DMS153 (cell line): ENCODE data around the gene FAM167B.
"Not testable (repeated sequence)": the region's sequence is repeated elsewhere in the genome, so short reads cannot be mapped to it uniquely, and the experiment has no call there.

Experiments used
- DNase-seq: peaks from one replicate; lab custom pipeline; 2025; lab: John Stamatoyannopoulos, UW

The FAM167B gene

DNA sequence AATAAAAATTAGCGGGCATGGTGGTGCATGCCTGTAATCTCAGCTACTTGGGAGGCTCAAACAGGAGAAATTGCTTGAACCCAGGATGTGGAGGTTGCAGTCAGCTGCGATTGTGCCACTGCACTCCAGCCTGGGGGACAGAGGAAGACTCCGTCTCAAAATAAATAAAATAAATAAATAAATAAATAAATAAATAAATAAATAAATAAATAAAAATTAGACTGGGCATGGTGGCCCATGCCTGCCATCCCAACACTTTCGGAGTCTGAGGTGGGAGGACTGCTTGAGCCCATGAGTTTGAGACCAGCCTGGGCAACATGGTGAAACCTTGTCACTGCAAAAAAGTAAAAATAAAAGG is 16.2 kb downstream of the FAM167B start:
- DNase-seq: not testable (repeated sequence)

DNA sequence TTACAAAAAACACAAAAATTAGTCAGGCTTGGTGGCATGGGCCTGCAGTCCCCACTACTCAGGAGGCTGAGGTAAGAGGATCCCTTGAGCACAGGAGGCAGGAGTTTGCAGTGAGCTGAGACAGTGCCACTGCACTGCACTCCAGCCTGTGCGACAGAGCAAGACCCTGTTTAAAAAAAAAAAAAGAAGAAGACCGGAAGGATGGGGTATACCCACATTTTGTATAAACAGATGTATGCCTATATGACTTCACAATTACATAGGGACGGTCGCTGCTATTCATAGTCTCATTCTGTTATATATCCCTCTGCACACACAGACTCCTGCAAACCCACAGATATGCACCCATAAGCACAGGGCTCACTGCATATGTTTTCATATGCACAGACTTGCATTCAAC is 16.7 kb downstream of the FAM167B start:
- DNase-seq: no peak

DNA sequence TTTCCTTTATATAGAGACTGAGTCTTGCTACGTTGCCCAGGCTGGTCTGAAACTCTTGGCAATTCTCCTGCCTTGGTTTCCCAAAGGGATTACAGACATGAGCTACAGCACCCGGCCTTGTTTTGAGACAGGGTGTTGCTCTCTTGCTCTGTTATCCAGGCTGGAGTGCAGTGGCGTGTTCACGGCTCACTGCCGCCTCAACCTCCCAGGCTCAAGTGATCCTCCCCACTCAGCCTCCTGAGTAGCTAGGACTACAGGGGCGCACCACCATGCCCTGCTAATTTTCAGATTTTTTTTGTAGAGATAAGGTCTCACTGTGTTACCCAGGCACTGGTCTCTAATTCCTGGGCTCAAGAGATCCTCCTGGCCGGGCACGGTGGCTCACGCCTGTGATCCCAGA is 18.8 kb downstream of the FAM167B start:
- no peak for DNase-seq

DNA sequence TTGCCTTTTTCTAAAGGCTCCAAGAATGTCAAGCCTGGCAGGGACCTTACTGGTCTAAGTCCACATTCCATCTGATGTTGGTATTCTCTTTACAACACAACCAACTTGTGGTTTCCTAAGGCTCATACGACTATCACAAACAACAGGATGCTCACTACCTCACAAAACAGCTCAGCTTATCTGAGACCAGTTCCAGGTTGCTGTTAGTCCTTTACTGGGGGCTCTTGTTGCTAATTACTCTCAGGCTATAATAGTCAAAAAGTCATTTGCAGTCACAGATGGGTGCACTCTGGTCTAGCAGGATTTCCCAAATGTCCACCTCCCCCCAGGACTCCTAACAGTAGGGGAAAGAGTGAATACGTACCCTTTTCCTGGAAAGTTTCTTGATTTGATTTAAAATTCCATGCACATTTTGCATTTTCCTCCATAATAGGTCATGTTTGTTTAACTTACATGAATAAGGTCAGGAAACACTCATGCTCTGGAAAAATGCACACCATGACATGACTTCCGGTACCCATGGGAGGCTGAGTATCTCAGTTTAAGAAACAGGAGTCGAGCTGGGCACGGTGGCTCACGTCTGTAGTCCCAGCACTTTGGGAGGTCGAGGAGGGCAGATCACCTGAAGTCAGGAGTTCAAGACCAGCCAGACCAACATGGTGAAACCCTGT is 20.0 kb downstream of the FAM167B start:
- no peak for DNase-seq

DNA sequence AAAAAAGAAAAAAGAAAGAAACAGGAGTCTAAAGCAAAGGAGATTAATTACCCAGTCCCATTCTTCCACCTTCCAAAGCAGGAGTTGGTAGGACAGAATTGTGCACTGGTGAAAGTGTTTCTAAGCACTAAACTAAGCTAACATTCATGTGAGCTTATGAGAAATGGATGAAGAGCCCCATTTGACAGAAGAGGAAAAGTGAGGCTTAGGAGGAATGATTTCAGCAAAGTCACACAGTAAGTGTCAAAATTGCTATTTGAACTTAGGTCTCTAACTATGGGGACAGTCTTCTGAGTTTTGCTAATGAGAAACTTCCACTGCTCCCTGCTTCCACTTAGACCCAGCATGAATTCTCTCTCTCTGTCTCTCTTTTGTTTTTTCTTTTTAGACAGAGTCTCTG is 22.7 kb downstream of the FAM167B start:
- no peak for DNase-seq

DNA sequence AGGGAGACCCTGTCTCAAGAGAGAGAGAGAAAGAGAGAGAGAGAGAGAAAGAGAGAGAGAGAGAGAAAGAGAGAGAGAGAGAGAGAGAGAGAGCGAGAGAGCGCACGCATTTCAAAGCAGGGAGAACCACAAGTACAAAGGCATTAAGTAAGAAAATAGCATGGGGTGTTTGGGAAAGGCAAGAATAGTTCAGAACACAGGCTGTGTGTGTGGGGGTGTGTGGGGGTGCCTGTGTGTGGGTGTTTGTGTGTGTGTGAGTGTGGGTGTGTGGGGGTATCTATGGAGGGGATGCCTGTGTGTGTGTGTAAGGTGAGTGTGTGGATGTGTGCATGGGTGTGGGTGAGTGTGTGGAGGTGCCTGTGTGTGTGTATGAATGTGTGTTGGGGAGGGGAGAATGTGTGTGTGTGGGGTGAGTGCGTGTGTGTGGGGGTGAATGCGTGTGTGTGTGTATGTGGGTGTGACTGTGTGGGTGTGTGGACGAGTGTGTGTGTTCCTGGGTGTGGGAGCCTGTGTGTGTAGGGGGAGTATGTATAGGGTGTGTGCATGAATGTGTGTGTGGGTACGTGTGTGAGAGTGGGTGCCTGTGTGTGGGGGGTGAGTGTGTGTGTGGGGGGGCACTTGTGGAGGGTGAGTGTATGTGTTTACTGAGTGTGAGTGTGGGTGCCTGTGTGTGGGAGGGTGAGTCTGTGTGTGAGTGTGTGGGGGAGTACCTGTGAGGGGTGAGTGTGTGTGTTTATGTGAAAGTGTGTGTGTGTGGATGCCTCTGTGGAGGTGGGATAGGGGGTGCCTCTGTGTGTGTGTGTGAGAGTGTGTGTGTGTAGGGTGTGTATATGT is 25.8 kb downstream of the FAM167B start:
- DNase-seq: no peak

DNA sequence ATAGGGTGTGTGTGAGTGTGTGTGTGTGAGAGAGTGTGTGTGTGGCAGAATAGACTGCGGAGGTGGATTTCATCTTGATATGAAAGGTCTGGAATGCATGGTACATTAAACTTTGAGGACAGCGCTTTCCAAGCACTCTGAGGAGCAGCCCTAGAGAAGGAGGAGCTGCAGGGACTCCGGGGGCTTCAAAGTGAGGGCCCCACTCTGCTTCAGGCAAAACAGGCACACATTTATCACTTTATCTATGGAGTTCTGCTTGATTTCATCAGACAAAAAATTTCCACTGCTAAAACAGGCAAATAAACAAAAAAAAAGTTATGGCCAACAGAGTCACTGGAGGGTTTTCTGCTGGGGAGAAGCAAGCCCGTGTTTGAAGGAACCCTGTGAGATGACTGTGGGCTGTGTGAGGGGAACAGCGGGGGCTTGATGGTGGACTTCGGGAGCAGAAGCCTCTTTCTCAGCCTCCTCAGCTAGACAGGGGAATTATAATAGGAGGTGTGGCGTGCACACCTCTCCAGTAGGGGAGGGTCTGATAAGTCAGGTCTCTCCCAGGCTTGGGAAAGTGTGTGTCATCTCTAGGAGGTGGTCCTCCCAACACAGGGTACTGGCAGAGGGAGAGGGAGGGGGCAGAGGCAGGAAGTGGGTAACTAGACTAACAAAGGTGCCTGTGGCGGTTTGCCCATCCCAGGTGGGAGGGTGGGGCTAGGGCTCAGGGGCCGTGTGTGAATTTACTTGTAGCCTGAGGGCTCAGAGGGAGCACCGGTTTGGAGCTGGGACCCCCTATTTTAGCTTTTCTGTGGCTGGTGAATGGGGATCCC is 26.6 kb downstream of the FAM167B start:
- peak; percentile 97 for DNase-seq

DNA sequence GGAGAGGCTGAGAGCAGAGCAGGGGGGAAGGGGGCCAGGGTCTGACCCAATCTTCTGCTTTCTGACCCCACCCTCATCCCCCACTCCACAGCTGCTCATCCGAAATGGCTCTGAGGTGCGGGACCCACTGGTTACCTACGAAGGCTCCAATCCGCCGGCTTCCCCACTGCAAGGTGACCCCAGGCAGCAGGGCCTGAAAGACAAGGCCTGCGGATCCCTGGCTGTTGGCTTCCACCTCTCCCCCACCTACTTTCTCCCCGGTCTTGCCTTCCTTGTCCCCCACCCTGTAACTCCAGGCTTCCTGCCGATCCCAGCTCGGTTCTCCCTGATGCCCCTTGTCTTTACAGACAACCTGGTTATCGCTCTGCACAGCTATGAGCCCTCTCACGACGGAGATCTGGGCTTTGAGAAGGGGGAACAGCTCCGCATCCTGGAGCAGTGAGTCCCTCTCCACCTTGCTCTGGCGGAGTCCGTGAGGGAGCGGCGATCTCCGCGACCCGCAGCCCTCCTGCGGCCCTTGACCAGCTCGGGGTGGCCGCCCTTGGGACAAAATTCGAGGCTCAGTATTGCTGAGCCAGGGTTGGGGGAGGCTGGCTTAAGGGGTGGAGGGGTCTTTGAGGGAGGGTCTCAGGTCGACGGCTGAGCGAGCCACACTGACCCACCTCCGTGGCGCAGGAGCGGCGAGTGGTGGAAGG is 27.8 kb downstream of the FAM167B start:
- DNase-seq: no peak

DNA sequence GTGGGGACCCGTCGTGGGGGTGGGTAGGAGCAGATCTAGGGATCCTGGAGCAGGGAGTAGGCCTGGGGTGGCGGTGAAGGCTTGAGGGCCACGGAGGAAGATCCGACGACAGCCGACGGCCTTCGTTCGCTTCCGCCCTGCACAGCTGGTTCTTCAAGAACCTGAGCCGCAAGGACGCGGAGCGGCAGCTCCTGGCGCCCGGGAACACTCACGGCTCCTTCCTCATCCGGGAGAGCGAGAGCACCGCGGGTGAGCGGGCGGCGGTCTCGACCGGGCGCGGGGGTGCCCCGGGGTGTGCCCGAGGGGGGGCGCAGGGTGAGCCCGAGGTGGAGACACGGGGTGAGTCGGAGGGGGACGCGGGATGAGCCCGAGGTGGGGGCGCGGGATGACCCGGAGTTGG is 28.4 kb downstream of the FAM167B start:
- peak; percentile 58 for DNase-seq

DNA sequence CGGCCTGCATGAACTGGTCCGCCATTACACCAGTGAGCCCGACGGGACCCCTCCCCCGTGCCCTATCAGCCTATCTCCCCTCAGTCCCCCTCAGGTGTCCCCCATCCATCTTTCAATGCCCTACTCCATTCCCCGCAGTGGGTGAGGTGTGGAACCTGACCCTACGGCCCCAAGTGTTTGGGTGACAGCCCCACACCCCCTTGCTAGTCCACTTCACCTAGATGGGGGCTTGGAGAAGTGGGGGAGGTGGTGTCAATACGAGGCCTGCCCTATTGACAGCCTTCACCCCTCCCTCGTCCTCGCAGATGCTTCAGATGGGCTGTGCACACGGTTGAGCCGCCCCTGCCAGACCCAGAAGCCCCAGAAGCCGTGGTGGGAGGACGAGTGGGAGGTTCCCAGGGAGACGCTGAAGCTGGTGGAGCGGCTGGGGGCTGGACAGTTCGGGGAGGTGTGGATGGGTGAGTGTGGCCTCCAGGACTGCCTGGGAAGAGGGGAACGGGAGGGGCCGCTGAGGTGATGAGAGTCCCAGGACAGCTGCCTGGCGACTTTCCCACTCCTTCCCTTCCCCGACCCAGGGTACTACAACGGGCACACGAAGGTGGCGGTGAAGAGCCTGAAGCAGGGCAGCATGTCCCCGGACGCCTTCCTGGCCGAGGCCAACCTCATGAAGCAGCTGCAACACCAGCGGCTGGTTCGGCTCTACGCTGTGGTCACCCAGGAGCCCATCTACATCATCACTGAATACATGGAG is 29.2 kb downstream of the FAM167B start:
- DNase-seq: no peak

DNA sequence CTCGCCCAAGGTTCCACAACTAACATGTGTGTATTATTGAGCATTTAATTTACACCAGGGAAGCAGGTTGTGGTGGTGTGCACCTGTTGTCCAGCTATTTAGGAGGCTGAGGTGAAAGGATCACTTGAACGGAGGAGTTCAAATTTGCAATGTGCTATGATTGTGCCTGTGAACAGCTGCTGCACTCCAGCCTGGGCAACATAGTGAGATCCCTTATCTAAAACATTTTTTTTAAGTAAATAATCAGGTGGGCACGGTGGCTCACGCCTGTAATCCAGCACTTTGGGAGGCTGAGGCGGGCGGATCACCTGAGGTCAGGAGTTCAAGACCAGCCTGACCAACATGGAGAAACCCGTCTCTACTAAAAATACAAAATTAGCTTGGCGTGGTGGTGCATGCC is 37.8 kb downstream of the FAM167B start:
- DNase-seq: not testable (repeated sequence)

DNA sequence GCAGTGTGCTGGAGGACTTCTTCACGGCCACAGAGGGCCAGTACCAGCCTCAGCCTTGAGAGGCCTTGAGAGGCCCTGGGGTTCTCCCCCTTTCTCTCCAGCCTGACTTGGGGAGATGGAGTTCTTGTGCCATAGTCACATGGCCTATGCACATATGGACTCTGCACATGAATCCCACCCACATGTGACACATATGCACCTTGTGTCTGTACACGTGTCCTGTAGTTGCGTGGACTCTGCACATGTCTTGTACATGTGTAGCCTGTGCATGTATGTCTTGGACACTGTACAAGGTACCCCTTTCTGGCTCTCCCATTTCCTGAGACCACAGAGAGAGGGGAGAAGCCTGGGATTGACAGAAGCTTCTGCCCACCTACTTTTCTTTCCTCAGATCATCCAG is 38.6 kb downstream of the FAM167B start:
- DNase-seq: no peak

DNA sequence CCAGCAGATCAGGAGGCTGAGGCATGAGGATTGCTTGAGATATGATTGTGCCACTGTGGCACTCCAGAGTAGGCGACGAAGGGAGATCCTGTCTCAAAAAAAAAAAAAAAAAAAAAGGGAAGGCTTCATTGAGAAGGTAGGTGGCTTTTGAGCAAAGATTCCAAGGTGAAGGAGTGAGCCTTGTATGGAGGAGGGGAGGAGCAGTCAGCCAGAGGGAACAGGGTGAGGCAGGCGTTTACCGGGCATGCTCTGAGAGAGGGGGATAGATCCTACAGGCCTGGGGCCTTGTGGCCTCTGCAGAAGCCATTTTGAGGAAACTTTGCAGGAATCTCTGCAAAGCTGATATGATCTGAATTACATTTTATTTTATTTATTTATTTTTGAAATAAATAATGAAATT is 39.7 kb downstream of the FAM167B start:
- DNase-seq: no peak

DNA sequence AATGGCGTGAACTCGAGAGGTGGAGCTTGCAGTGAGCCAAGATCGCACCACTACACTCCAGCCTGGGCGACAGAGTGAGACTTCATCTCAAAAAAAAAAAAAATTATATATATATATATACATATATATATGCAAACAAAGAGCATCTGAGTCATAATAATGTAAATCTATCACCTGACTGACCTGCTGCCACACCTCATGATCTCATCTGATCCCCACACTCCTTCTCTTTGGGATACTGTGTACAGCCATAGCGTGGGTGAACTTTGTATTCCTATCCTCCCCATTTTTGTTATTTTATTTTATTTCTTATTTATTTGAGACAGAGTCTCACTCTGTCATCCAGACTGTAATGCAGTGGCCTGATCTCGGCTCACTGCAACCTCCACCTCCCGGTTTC is 42.2 kb downstream of the FAM167B start:
- DNase-seq: no peak

DNA sequence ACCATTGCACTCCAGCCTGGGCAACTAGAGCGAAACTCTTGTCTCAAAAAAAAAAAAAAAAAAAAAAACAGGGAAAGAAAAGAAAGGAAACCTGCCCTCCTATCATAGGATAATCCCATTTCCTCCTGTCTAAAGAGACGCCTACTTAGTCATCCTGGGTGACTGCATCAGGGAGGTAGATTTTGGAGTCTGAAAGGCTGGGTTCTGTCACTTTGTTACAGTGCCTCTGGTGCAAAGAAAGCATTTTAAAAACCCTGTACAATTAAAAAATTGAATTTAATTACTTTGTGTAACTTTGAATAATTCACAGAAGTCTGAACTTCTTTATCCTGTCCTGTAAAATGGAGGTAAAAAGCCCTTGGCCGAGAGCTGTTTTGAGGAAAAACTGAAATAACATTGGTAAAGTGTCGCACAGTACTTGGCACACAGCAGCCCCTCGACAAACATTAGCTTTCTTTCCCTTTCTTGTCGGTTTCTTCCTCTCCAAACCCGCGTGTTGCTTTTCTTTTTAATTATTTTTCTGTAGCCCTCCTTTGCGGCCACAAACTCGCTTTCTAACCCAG is 44.2 kb downstream of the FAM167B start:
- peak; percentile 38 for DNase-seq

DNA sequence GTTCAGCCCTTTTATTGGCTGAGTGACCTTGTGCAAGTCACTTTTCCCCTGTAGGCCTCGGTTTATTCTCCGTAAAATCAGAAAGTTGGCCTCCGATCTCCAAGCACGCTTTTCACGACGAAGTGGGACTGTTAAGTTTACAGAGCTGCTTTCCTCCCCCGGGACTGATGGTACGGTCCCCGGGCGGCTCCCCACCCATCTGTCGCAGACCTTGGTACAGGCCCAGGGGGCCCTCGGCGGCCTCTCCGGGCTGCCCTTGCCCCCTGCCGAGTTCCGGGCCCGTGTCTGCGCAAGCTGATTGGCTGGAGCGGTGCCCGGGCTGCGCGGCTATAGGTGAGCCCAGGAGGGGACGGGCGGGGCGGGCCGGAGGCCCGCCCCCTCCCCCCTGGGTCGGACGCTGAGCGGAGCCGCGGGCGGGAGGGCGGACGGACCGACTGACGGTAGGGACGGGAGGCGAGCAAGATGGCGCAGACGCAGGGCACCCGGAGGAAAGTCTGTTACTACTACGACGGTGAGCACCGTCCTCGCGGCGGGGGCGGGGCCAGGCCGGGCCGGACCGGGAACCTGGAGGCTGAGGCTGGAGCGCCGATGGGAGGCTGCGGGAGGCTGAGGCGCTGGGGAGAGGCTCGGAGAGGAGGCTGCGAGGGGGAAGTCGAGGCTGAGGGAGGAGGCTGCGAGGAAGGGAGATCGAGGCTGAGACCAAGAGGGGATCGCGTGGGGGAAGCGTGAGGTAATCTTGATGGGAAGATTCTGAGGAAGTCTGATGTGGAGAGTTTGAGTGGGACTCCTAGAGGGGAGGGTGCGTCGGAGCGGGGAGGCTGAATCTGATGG is 44.9 kb downstream of the FAM167B start, which contains the start of gene HDAC1:
Gene HDAC1 (plus strand): TSS at position 376 of the 831 bp plus-strand sequence. CDS start 87 bp downstream, at position 463.
- peak; percentile 96 for DNase-seq

DNA sequence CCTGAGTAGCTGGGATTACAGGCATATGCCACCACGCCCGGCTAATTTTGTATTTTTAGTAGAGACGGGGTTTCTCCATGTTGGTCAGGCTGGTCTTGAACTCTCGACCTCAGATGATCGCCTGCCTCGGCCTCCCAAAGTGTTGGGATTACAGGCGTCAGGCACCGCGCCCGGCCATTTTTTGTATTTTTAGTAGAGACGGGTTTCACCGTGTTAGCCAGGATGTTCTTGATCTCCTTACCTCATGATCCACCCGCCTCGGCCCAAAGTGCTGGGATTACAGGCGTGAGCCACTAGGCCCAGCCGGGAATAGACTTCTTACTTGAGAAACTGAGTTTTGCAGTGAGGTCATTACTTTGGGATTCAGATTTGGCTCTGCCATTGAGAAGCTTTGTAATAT is 51.2 kb downstream of the FAM167B start:
- not testable (repeated sequence) for DNase-seq
